Astrocyte of the spinal cord (primary cell): ENCODE data around the gene DNAH17.

ENCODE experiments used
- DNase-seq: peaks from one replicate; pipeline ENCODE4 v3.0.0; 2011; ENCODE audit warnings: low read depth, low spot score
- H3K4me3 ChIP-seq: 2 replicates; pipeline ENCODE4 v1.5.1; 2011; ENCODE audit warnings: low read depth, mild to moderate bottlenecking, low read length, moderate library complexity
- in situ Hi-C: cut with HindIII; loops from 2 replicates; pipeline ENCODE4 v1.10.0; 2017; ENCODE audit warnings: low sequenced_read_pairs
- TF ChIP-seq, protein P1 (sequence below): IDR thresholded peaks from 2 replicates; pipeline ENCODE4 v1.5.1; 2012; ENCODE audit warnings: low read depth, mild to moderate bottlenecking, low read length, inconsistent platforms

DNAH17 gene

DNA sequence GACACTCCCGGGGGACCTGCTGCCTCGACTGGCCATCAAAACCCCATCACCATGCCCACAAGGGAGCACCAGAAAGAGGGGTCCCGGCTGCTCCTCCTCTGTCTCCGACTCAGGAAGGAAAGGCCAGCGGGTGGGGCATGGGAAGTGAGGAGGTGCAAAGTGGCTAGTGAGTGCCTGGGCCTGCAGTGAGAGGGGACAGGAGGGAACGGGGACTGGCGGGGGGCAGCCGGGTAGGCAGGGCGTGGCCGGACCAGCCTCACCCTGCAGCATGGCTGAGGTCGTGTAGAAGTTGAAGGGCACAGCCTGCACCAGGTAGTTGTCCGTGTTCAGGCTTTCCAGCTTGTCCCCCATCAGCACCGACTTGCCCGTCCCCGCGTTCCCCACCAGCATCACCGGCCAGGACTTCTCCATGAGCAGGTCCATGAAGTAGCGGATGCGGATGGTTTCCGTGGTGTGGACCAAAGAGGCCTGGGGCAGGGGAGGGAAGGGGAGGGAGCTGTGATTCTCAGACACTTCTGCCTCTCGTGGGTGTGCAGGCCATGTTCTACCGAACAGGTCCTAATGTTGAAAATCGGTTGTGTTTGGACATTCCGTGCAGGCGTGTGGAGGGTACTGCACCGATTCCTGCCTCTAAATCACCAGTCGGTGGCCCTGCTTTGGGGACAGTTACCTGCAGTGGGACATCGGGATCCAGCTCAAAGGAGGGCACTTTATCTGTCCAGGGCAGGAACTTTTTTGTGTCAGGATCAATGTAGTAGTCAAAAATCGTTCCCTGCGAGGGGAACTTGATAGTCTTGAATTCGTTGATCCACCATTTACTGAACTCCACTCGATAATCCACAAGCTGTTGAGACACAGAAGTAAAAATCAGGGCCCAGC, 91.7 kb downstream of the DNAH17 start:
- TF ChIP-seq, protein P1, sequence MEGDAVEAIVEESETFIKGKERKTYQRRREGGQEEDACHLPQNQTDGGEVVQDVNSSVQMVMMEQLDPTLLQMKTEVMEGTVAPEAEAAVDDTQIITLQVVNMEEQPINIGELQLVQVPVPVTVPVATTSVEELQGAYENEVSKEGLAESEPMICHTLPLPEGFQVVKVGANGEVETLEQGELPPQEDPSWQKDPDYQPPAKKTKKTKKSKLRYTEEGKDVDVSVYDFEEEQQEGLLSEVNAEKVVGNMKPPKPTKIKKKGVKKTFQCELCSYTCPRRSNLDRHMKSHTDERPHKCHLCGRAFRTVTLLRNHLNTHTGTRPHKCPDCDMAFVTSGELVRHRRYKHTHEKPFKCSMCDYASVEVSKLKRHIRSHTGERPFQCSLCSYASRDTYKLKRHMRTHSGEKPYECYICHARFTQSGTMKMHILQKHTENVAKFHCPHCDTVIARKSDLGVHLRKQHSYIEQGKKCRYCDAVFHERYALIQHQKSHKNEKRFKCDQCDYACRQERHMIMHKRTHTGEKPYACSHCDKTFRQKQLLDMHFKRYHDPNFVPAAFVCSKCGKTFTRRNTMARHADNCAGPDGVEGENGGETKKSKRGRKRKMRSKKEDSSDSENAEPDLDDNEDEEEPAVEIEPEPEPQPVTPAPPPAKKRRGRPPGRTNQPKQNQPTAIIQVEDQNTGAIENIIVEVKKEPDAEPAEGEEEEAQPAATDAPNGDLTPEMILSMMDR = no peak
- in situ Hi-C loops = loop anchor here (10.0 to 25.0 kb wide), 2 partner anchors 252 to 339 kb away; no protein-coding TSS in a partner anchor
- no peak overlapping the region for H3K4me3 ChIP-seq
- no peak for DNase-seq

- peak overlapping the region; percentile 21 for H3K4me3 ChIP-seq
- in situ Hi-C loops = loop anchor here (10.0 to 25.0 kb wide), 2 partner anchors 253 to 340 kb away; no protein-coding TSS in a partner anchor
- DNase-seq = no peak
- TF ChIP-seq, protein P1 = no peak
Measured at GRCh38 chr17:78484271-78485246, 92.6 kb downstream of the DNAH17 start.

- no peak overlapping the region for H3K4me3 ChIP-seq
- TF ChIP-seq, protein P1 = no peak
- DNase-seq = no peak
- in situ Hi-C loops = loop anchor here (25.0 kb wide), 1 partner anchor 258 kb away; no protein-coding TSS in a partner anchor
Measured at GRCh38 chr17:78479369-78479768, 97.8 kb downstream of the DNAH17 start.

- in situ Hi-C loops = loop anchor here (25.0 kb wide), 1 partner anchor 258 kb away; no protein-coding TSS in a partner anchor
Measured at GRCh38 chr17:78478757-78479297, 98.4 kb downstream of the DNAH17 start.

GRCh38 chr17:78477913-78478756, 99.1 kb downstream of the DNAH17 start:
- TF ChIP-seq, protein P1 = no peak
- DNase-seq = no peak
- in situ Hi-C loops = loop anchor here (25.0 kb wide), 1 partner anchor 259 kb away; no protein-coding TSS in a partner anchor
- H3K4me3 ChIP-seq = no peak overlapping the region

More at GRCh38 chr17:78478757-78479297, 98.4 kb downstream of the DNAH17 start:
- H3K4me3 ChIP-seq = no peak overlapping the region
- DNase-seq = no peak
- TF ChIP-seq, protein P1 = no peak
